Cortex of kidney (tissue), 1 donor: ENCODE measurements around the gene AATF.

Experiments
- DNase-seq: peaks from one replicate; lab custom pipeline; 2025; lab: John Stamatoyannopoulos, UW

Gene AATF

GRCh38 chr17:36941265-36942010 is 7.3 kb upstream of the AATF start:
- no peak for DNase-seq

- no peak for DNase-seq
Measured at GRCh38 chr17:36942019-36942599, 6.6 kb upstream of the AATF start.

GRCh38 chr17:36942631-36943125 is 6.1 kb upstream of the AATF start:
- no peak for DNase-seq

- no peak for DNase-seq
Measured at GRCh38 chr17:36943250-36944191, 5.2 kb upstream of the AATF start.

GRCh38 chr17:36944553-36944952 is 4.2 kb upstream of the AATF start:
- no peak for DNase-seq

GRCh38 chr17:36945140-36945539 is 3.6 kb upstream of the AATF start:
- DNase-seq: no peak

- no peak for DNase-seq
Measured at GRCh38 chr17:36945959-36946725, 2.6 kb upstream of the AATF start.

GRCh38 chr17:36946726-36947091 is 2.0 kb upstream of the AATF start:
- no peak for DNase-seq

GRCh38 chr17:36947922-36948716 is 635 bp upstream of the AATF start:
- DNase-seq: no peak

GRCh38 chr17:36949461-36949927 is 740 bp downstream of the AATF start:
- DNase-seq: no peak

GRCh38 chr17:36950027-36950426 is 1.3 kb downstream of the AATF start:
- no peak for DNase-seq

GRCh38 chr17:36951084-36951789 is 2.5 kb downstream of the AATF start:
- DNase-seq: no peak

- DNase-seq: no peak
Measured at GRCh38 chr17:36971508-36971907, 22.8 kb downstream of the AATF start.

- no peak for DNase-seq
Measured at GRCh38 chr17:36972186-36972700, 23.5 kb downstream of the AATF start.

GRCh38 chr17:36972905-36973304 is 24.2 kb downstream of the AATF start:
- DNase-seq: no peak

GRCh38 chr17:36975922-36976515 is 27.3 kb downstream of the AATF start:
- no peak for DNase-seq

- DNase-seq: no peak
Measured at GRCh38 chr17:36977066-36977465, 28.3 kb downstream of the AATF start.

GRCh38 chr17:36977568-36977967 is 28.8 kb downstream of the AATF start:
- DNase-seq: no peak

- DNase-seq: no peak
Measured at GRCh38 chr17:36978810-36979564, 30.2 kb downstream of the AATF start.
